Measurements from ENCODE around the gene SPANXN4. TPM values are rescaled to one million over a fixed set of nuclear protein-coding genes. Genes with fewer than 3 reads are reported as not detected.

Gene SPANXN4
- total and polyA plus RNA-seq, 9 of the 15 experiments (the other 6 are each of a cell fraction or from before 2014, with no cell fraction given), result not detected

DNA sequence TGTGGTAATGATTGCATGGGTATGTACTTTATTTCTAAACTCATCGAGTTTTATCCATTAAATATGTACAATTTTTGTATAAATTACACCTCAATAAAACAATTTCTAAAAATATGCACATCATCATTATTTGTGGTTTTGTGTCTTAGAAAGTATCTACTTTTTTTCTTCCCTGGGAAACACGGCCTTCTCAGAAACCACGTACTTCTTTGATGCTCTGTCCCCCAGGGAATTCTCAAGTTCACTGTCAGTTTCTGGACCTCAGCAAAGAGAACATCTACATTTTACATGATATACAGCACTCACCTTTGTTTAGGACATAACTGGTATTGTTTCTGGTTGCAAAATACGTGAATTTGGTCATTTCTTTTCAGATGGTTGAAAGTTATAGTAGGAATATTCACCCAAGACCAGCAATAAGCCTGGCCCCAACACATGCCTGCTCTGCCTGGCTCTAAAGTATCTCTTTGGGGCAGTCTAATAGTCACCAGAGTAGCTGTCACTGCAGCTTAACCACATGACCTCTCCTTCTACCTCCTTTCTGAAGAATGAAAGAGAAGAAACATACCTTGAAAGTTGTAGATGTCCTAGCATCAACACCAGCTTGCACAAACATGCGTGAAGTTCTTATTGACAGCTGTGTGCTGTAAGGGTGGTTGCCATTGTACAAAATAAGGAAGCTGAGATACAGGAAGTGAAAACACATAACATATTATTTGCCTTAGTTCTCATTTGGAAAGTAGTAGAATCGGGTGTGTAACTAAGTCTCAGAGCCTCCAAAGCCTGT lies 48.4 kb upstream of the SPANXN4 start:
- BruUV-seq (replicated peaks), result no TSS peak
- H2AFZ ChIP-seq (ENCODE audit: low read depth, low read length), result no peak overlapping the region
- no peak overlapping the region for H3K27ac ChIP-seq (ENCODE audit: extremely low read depth, low read depth, low read length)
- in situ Hi-C loops (cut with MboI), result no loop called here
- no peak for FAIRE-seq
- H3K4me2 ChIP-seq (ENCODE audit: insufficient read depth, low read length), result no peak overlapping the region
- H3K36me3 ChIP-seq (ENCODE audit: control insufficient read depth, insufficient read depth, low read length), result no peaks in the 10 kb centered on the region
- no peaks in the 10 kb centered on the region for H3K9me1 ChIP-seq (ENCODE audit: control insufficient read depth, insufficient read depth, low read length)
- CTCF ChIA-PET (ENCODE audit: low intra/inter-chr PET ratio), result no interaction called here
- intact Hi-C loops (cut with micrococcal nuclease), result no loop called here
- no peak for TF ChIP-seq FOXJ3 (CRISPR knock-in tag; IDR thresholded peaks at IDR 0.05)
- no peaks in the 10 kb centered on the region for H3K9me3 ChIP-seq (replicated peaks; ENCODE audit: control insufficient read depth, insufficient read depth, low read depth, low read length)
- H3K4me3 ChIP-seq, result no peak overlapping the region
- WGBS (ENCODE audit: insufficient coverage, low coverage, missing lambda C conversion rate), result 4% methylated on average over 4 of the region's 6 CpGs
- H3K9ac ChIP-seq (ENCODE audit: insufficient read depth in 1 of 2, low read depth in 2 of 2, low read length in 2 of 2), result no peak overlapping the region
- no peaks in the 10 kb centered on the region for H3K4me1 ChIP-seq (replicated peaks in 1 of 2; ENCODE audit: control insufficient read depth in 2 of 2, insufficient read depth in 2 of 2, low read length in 2 of 2)
- POLR2A ChIA-PET, result no interaction called here
- no peak for DNase-seq (ENCODE audit: extremely low read depth in 1 of 4, low spot score in 3 of 4)
- H3K79me2 ChIP-seq (ENCODE audit: control insufficient read depth, insufficient read depth, low read length), result no peaks in the 10 kb centered on the region
- no peak for ATAC-seq
- no peaks in the 10 kb centered on the region for H3K27me3 ChIP-seq (ENCODE audit: control insufficient read depth in 2 of 2, insufficient read depth in 2 of 2, low read length in 2 of 2)
- no peaks in the 10 kb centered on the region for H4K20me1 ChIP-seq (replicated peaks; ENCODE audit: control insufficient read depth, insufficient read depth, low read length)

DNA sequence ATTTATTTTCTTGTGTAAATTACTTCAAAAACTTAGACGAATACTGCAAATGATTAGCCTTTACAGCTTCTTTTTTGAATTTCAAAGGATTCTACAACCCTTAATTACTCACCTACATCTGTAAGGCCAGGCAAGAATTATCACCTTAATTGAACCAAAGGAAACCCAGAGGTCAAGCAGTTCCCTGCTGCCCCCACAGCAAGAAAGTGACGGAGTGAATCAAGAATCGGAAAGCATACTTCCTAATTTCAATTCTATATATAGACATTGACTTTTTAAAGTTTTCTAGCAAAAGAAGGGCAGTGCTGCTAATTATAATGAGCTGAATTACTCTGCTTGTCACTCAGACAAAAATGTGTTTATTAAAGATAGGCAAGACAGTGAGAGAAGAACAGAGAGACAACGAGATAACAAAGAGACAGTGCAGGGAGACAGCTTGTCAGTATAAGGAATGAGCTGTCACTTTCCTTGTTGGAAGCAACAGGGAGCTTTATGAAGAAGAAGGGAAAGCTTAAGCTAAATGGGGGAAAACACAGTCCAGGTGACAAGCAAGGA lies 47.5 kb upstream of the SPANXN4 start:
- BruUV-seq (replicated peaks), result no TSS peak
- TF ChIP-seq NCOA2 (IDR thresholded peaks at IDR 0.05; ENCODE audit: partially characterized antibody in 2 of 2), result no peak
- no peak for TF ChIP-seq SMARCB1 (IDR thresholded peaks at IDR 0.05; ENCODE audit: insufficient read length, low read depth)
- no peak for TF ChIP-seq ATF1 (CRISPR knock-in tag; IDR thresholded peaks at IDR 0.05)
- TF ChIP-seq ATF1 (tag; IDR thresholded peaks at IDR 0.05), result no peak
- no peaks in the 10 kb centered on the region for H3K9me1 ChIP-seq (ENCODE audit: control insufficient read depth, insufficient read depth, low read length)
- CTCF ChIA-PET (ENCODE audit: low intra/inter-chr PET ratio), result interaction anchor here (0.6 kb wide), 1 partner anchor 387 kb away, joined by 4 read pairs; no protein-coding TSS in a partner anchor
- H3K9me3 ChIP-seq (replicated peaks; ENCODE audit: control insufficient read depth, insufficient read depth, low read depth, low read length), result no peaks in the 10 kb centered on the region
- no peak overlapping the region for H3K27ac ChIP-seq (ENCODE audit: extremely low read depth, low read depth, low read length)
- H3K4me2 ChIP-seq (ENCODE audit: insufficient read depth, low read length), result no peak overlapping the region
- H3K4me1 ChIP-seq (replicated peaks in 1 of 2; ENCODE audit: control insufficient read depth in 2 of 2, insufficient read depth in 2 of 2, low read length in 2 of 2), result no peaks in the 10 kb centered on the region
- H2AFZ ChIP-seq (ENCODE audit: low read depth, low read length), result no peak overlapping the region
- POLR2A ChIA-PET, result no interaction called here
- H3K4me3 ChIP-seq, result no peak overlapping the region
- 0% methylated on average over 3 of the region's 4 CpGs for WGBS (ENCODE audit: insufficient coverage, low coverage, missing lambda C conversion rate)
- no peaks in the 10 kb centered on the region for H3K36me3 ChIP-seq (ENCODE audit: control insufficient read depth, insufficient read depth, low read length)
- DNase-seq (ENCODE audit: extremely low read depth in 1 of 4, low spot score in 3 of 4) (no peak), ATAC-seq (no peak), FAIRE-seq (no peak)
- no peaks in the 10 kb centered on the region for H3K27me3 ChIP-seq (ENCODE audit: control insufficient read depth in 2 of 2, insufficient read depth in 2 of 2, low read length in 2 of 2)
- in situ Hi-C loops (cut with MboI), result no loop called here
- H4K20me1 ChIP-seq (replicated peaks; ENCODE audit: control insufficient read depth, insufficient read depth, low read length), result no peaks in the 10 kb centered on the region
- H3K9ac ChIP-seq (ENCODE audit: insufficient read depth in 1 of 2, low read depth in 2 of 2, low read length in 2 of 2), result no peak overlapping the region
- intact Hi-C loops (cut with micrococcal nuclease), result no loop called here
- no peaks in the 10 kb centered on the region for H3K79me2 ChIP-seq (ENCODE audit: control insufficient read depth, insufficient read depth, low read length)

Data from K562 (cell line).